ENCODE data around the gene WNT7A. TPM values are rescaled to one million over a fixed set of nuclear protein-coding genes. Genes with fewer than 3 reads are reported as not detected.

Gene WNT7A
- total RNA-seq, 1 donor from 2014 or later = not detected

- no peak for TF ChIP-seq CTCF (IDR thresholded peaks at IDR 0.05; ENCODE audit: partially characterized antibody, unreplicated experiment)
- H3K4me3 Mint-ChIP-seq (ENCODE audit: unreplicated experiment) = no peak overlapping the region
- H3K9me3 Mint-ChIP-seq (ENCODE audit: unreplicated experiment) = no peaks in the 10 kb centered on the region
- H3K4me1 Mint-ChIP-seq (ENCODE audit: low read depth, unreplicated experiment) = no peaks in the 10 kb centered on the region
- H3K36me3 Mint-ChIP-seq (ENCODE audit: unreplicated experiment) = no peaks in the 10 kb centered on the region
- H3K27ac Mint-ChIP-seq (ENCODE audit: unreplicated experiment) = no peak overlapping the region
- no peak for DNase-seq
- H3K27me3 Mint-ChIP-seq (ENCODE audit: unreplicated experiment) = peaks cover 16% of the 10 kb centered on the region
These were observed 27.8 kb downstream of the WNT7A start for GRCh38 chr3:13851997-13852637.

GRCh38 chr3:13851091-13851849, 28.6 kb downstream of the WNT7A start:
- Mint-ChIP-seq H3K27me3 (ENCODE audit: unreplicated experiment) (peaks cover 17% of the 10 kb centered on the region), H3K9me3 (ENCODE audit: unreplicated experiment) (no peaks in the 10 kb centered on the region), H3K4me1 (ENCODE audit: low read depth, unreplicated experiment) (no peaks in the 10 kb centered on the region), H3K27ac (ENCODE audit: unreplicated experiment) (peak overlapping the region; percentile 76), H3K4me3 (ENCODE audit: unreplicated experiment) (no peak overlapping the region), H3K36me3 (ENCODE audit: unreplicated experiment) (no peaks in the 10 kb centered on the region)
- no peak for TF ChIP-seq CTCF (IDR thresholded peaks at IDR 0.05; ENCODE audit: partially characterized antibody, unreplicated experiment)
- DNase-seq = no peak

GRCh38 chr3:13850161-13850945, 29.5 kb downstream of the WNT7A start:
- peaks cover 16% of the 10 kb centered on the region for H3K27me3 Mint-ChIP-seq (ENCODE audit: unreplicated experiment)
- no peak overlapping the region for H3K27ac Mint-ChIP-seq (ENCODE audit: unreplicated experiment)
- no peaks in the 10 kb centered on the region for H3K4me1 Mint-ChIP-seq (ENCODE audit: low read depth, unreplicated experiment)
- no peaks in the 10 kb centered on the region for H3K9me3 Mint-ChIP-seq (ENCODE audit: unreplicated experiment)
- no peak overlapping the region for H3K4me3 Mint-ChIP-seq (ENCODE audit: unreplicated experiment)
- no peak for TF ChIP-seq CTCF (IDR thresholded peaks at IDR 0.05; ENCODE audit: partially characterized antibody, unreplicated experiment)
- H3K36me3 Mint-ChIP-seq (ENCODE audit: unreplicated experiment) = no peaks in the 10 kb centered on the region
- DNase-seq = no peak

- H3K27ac Mint-ChIP-seq (ENCODE audit: unreplicated experiment) = no peak overlapping the region
- peaks cover 13% of the 10 kb centered on the region for H3K27me3 Mint-ChIP-seq (ENCODE audit: unreplicated experiment)
- no peak overlapping the region for H3K4me3 Mint-ChIP-seq (ENCODE audit: unreplicated experiment)
- no peak for TF ChIP-seq CTCF (IDR thresholded peaks at IDR 0.05; ENCODE audit: partially characterized antibody, unreplicated experiment)
- DNase-seq = no peak
- no peaks in the 10 kb centered on the region for H3K4me1 Mint-ChIP-seq (ENCODE audit: low read depth, unreplicated experiment)
- no peaks in the 10 kb centered on the region for H3K36me3 Mint-ChIP-seq (ENCODE audit: unreplicated experiment)
- H3K9me3 Mint-ChIP-seq (ENCODE audit: unreplicated experiment) = no peaks in the 10 kb centered on the region
These were observed 30.9 kb downstream of the WNT7A start for GRCh38 chr3:13849018-13849417.
